Measurements from ENCODE around the gene OSGIN1.
A peak's percentile ranks its signal among the peaks of the same experiment; 100 is the strongest.

The OSGIN1 gene

GRCh38 chr16:83973581-83974385 is 20.7 kb downstream of the OSGIN1 start:
- DNase-seq = no peak

GRCh38 chr16:83974475-83974874 is 21.4 kb downstream of the OSGIN1 start:
- DNase-seq = no peak

GRCh38 chr16:83975590-83976260 is 22.7 kb downstream of the OSGIN1 start:
- DNase-seq = no peak

GRCh38 chr16:83977056-83977815 is 24.2 kb downstream of the OSGIN1 start:
- DNase-seq = no peak

GRCh38 chr16:83978401-83978904 is 25.4 kb downstream of the OSGIN1 start:
- no peak for DNase-seq

GRCh38 chr16:83979441-83979840 is 26.4 kb downstream of the OSGIN1 start:
- DNase-seq = no peak

GRCh38 chr16:83980794-83981193 is 27.8 kb downstream of the OSGIN1 start:
- no peak for DNase-seq

- DNase-seq = no peak
Measured at GRCh38 chr16:83981799-83982198, 28.8 kb downstream of the OSGIN1 start.

- DNase-seq = no peak
Measured at GRCh38 chr16:83983491-83983890, 30.5 kb downstream of the OSGIN1 start.

- no peak for DNase-seq
Measured at GRCh38 chr16:83989300-83989699, 36.3 kb downstream of the OSGIN1 start.

GRCh38 chr16:83990492-83990891 is 37.5 kb downstream of the OSGIN1 start:
- DNase-seq = no peak

GRCh38 chr16:83992624-83993023 is 39.6 kb downstream of the OSGIN1 start:
- DNase-seq = peak; percentile 59

- DNase-seq = peak; percentile 83
Measured at GRCh38 chr16:83994087-83994486, 41.0 kb downstream of the OSGIN1 start.

- no peak for DNase-seq
Measured at GRCh38 chr16:83994703-83995102, 41.7 kb downstream of the OSGIN1 start.

- no peak for DNase-seq
Measured at GRCh38 chr16:83995754-83996153, 42.7 kb downstream of the OSGIN1 start.

GRCh38 chr16:83996481-83997252 is 43.6 kb downstream of the OSGIN1 start:
- no peak for DNase-seq

GRCh38 chr16:83998091-83998490 is 45.1 kb downstream of the OSGIN1 start:
- DNase-seq = no peak

- DNase-seq = no peak
Measured at GRCh38 chr16:84000989-84001642, 48.1 kb downstream of the OSGIN1 start.

GRCh38 chr16:84001726-84002125 is 48.7 kb downstream of the OSGIN1 start:
- DNase-seq = no peak

GRCh38 chr16:84003038-84003437 is 50.0 kb downstream of the OSGIN1 start:
- no peak for DNase-seq

- no peak for DNase-seq
Measured at GRCh38 chr16:84004442-84004841, 51.4 kb downstream of the OSGIN1 start.

GRCh38 chr16:84005391-84005790 is 52.4 kb downstream of the OSGIN1 start:
- DNase-seq = no peak
